GM19239 (cell line): ENCODE results near the gene HAUS7.

Experiments
- DNase-seq: peaks from one replicate; pipeline ENCODE4 v3.0.0; 2011; ENCODE audit warnings: low spot score; ENCODE audit not compliant: insufficient read length
- FAIRE-seq: peaks from 2 replicates; lab custom pipeline; 2011; peaks lifted over from hg19 to GRCh38; lab: Jason Lieb, UNC

The HAUS7 gene

GRCh38 chrX:153481043-153481442 lies 10.7 kb upstream of the HAUS7 start:
- no peak for FAIRE-seq
- no peak for DNase-seq

- no peak for FAIRE-seq
Observed at GRCh38 chrX:153478746-153479145, 8.4 kb upstream of the HAUS7 start.

GRCh38 chrX:153477901-153478300 lies 7.5 kb upstream of the HAUS7 start:
- FAIRE-seq (no peak), DNase-seq (no peak)

More at GRCh38 chrX:153478746-153479145, 8.4 kb upstream of the HAUS7 start:
- DNase-seq = no peak

GRCh38 chrX:153477364-153477857 lies 7.0 kb upstream of the HAUS7 start:
- FAIRE-seq (no peak), DNase-seq (no peak)

- FAIRE-seq (no peak), DNase-seq (no peak)
Observed at GRCh38 chrX:153476666-153477363, 6.4 kb upstream of the HAUS7 start.

- FAIRE-seq = no peak
- no peak for DNase-seq
Observed at GRCh38 chrX:153475751-153476281, 5.4 kb upstream of the HAUS7 start.

- DNase-seq (no peak), FAIRE-seq (no peak)
Observed at GRCh38 chrX:153475271-153475670, 4.9 kb upstream of the HAUS7 start.

- DNase-seq = no peak
- no peak for FAIRE-seq
Observed at GRCh38 chrX:153474718-153475117, 4.3 kb upstream of the HAUS7 start.

GRCh38 chrX:153474266-153474665 lies 3.9 kb upstream of the HAUS7 start:
- DNase-seq (no peak), FAIRE-seq (no peak)

- no peak for FAIRE-seq
- DNase-seq = no peak
Observed at GRCh38 chrX:153473126-153473525, 2.8 kb upstream of the HAUS7 start.

- FAIRE-seq (peak; percentile 48), DNase-seq (no peak)
Observed at GRCh38 chrX:153471663-153472280, 1.4 kb upstream of the HAUS7 start.

- peak; percentile 52 for FAIRE-seq
- no peak for DNase-seq
Observed at GRCh38 chrX:153469811-153470410, 465 bp downstream of the HAUS7 start.

GRCh38 chrX:153468008-153468580 lies 2.3 kb downstream of the HAUS7 start:
- DNase-seq (no peak), FAIRE-seq (no peak)

GRCh38 chrX:153465691-153466380 lies 4.5 kb downstream of the HAUS7 start:
- FAIRE-seq (no peak), DNase-seq (no peak)

- FAIRE-seq (no peak), DNase-seq (no peak)
Observed at GRCh38 chrX:153464116-153464515, 6.3 kb downstream of the HAUS7 start.

GRCh38 chrX:153463556-153463955 lies 6.8 kb downstream of the HAUS7 start:
- FAIRE-seq = no peak
- DNase-seq = no peak

GRCh38 chrX:153463031-153463430 lies 7.3 kb downstream of the HAUS7 start:
- FAIRE-seq (no peak), DNase-seq (no peak)

GRCh38 chrX:153462291-153462690 lies 8.1 kb downstream of the HAUS7 start:
- FAIRE-seq = no peak
- DNase-seq = no peak

- FAIRE-seq (peak; percentile 70), DNase-seq (no peak)
Observed at GRCh38 chrX:153460826-153461225, 9.6 kb downstream of the HAUS7 start.

- DNase-seq (no peak), FAIRE-seq (no peak)
Observed at GRCh38 chrX:153459986-153460385, 10.4 kb downstream of the HAUS7 start.
